SIG-M5 treated with dmso at 0.1 percent for 504 hours (cell line): ENCODE measurements around the gene MSANTD2.

Experiments
- DNase-seq: peaks from one replicate; lab custom pipeline; 2025; ENCODE audit not compliant: unreplicated experiment; lab: John Stamatoyannopoulos, UW

Gene MSANTD2

DNA sequence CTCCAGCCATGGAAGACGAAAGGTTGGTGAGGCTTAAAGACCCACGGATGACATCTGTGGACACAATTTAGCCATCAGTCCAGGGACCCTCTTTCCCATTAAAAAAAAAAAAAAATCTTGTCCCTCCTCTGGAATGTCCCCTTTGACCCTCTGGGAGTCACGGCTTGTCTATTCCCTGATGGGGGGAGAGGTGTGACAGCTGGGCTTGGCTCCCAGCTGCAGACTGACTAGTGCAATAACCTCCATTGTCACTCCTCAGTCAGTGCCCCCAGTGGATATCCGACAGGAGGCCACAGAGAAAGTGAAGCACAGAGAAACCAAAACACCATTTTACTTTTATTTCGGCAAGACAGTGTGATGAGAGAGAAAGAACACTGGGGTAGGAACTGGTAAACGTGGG lies 45.5 kb downstream of the MSANTD2 start:
- no peak for DNase-seq

DNA sequence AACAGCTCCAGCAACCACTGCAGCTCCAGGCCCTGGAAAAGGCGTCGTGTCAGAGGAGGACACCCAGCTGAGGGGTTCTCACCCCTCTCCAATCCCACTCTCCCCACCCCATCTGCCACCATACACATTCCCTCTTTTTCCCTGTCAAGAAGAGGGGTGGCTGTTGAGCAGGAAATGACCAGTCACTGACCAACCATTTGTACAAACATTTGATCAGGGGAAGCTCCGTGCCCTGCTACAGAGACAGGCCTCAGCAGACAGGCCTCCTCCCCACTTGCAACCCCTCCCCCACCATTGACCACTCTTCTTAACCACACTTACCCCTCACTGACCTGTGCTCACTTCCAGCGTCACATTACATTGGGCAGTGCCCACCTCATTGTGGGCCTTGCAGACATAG lies 45.9 kb downstream of the MSANTD2 start:
- DNase-seq: no peak

GRCh38 chr11:124753624-124754023 lies 46.6 kb downstream of the MSANTD2 start:
- no peak for DNase-seq

DNA sequence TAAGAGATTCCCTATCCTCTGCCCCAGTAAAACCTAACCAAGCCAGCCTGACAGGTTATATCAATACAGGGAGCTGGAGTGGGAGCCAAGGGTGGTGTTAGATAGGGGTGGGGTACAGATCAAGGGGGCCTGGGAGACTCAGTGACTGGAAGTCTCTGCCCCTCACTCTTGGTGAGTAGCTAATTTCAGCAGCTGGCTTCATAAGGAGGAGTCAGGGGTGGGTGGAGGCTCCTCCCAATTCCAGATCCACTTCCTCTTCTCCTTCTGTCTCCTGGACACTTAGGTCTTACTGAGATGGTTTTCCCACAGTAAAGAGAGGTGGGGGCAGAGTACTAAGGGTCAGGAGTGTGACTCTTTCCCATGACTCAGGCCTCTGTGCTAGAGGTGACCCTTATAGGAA lies 47.0 kb downstream of the MSANTD2 start:
- no peak for DNase-seq

GRCh38 chr11:124752471-124753102 lies 47.6 kb downstream of the MSANTD2 start:
- no peak for DNase-seq

DNA sequence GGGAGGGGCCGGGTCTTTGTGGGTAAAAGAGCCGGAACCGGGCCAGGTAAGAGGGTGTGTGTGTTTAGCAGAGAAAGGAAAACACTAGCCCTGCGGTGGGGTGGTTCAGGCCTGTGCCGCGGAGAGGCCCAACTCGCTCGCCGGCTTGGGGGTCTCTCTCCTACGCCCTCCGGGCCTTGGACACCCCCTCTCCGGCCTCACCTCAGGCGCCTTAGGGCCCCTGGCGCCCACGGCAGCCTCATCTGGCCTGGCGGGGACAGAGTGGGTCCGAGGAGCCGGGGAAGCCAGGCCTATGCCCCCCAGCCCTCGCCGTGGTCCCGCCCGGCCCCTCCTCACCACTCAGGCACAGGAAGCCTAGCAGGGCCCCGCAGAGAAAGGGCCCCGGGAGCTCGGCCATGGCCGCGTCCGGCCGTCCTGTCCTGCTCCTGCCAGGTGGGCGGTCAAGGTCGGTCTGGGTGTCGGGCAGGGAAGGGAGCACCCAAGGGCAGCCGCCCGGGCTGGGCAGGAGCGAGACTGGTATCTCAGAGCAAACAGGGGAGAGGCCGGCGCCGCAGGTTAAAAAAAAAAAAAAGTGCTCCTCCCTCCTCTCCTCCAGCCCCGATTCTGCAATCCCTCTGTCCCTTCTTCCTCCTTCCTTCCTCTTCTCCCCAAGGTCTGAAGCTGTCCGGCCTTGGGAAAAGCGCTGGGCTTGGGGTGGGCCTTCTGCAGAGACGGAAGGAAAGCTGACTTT lies 48.3 kb downstream of the MSANTD2 start, which contains the start of gene VSIG2:
Gene VSIG2, minus strand, starts transcription at position 515 of the 730 bp plus-strand sequence. Its CDS starts 118 bp downstream, at position 397.
- DNase-seq: no peak

GRCh38 chr11:124751391-124751740 lies 48.8 kb downstream of the MSANTD2 start:
- no peak for DNase-seq

DNA sequence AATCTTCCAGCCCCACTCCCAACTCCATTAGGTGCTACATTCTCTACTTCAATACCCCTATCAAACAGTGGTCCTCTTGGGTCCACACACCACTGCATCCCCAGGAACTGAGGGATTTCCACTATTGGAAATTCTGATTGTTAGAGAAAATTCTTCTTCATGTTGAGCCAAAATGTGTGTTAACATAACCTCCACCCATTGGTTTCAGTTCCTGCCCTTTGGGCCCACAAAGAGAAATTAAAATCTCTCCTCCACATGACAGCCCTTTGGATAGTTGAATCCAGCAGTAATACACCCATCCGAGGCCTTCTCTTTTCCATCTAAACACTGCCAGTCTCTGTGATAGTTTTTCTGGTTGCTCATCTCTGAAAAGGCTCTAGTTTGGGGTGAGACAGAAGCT lies 50.3 kb downstream of the MSANTD2 start:
- DNase-seq: no peak

GRCh38 chr11:124748481-124749343 lies 51.5 kb downstream of the MSANTD2 start:
- DNase-seq: peak; percentile 23

GRCh38 chr11:124748100-124748418 lies 52.1 kb downstream of the MSANTD2 start:
- no peak for DNase-seq

DNA sequence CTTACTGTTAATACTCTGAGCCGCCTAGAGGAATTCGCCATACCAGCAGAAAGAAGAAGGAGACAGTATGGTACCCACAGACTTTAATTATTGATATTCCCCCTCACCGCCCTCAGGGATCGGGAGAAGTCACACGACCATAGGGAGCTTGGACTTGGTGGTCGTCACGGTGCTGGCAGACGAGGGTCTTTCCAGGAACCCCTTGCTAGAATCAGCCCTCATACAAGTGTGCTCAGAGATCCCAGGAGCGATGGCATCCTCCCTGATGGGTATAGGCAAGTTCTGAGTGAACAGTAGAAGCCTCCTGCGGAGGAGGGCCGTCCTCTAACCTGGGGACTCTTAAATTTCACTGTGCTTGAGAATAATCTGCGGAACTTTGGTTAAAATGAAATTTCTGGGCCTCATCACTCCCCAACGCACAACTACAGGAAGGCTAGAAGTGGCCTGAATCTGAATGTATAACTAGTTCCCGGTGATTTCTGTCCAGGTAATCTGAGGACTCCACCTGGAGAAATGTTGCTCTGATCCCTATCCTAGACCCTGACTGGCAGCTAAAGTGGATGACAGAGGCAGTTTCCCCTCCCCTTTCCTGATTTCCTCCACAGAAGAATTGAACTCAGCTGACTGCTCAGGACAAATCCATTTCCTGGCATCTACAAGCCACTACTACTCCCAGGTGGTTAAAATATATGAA lies 52.7 kb downstream of the MSANTD2 start:
- DNase-seq: no peak

DNA sequence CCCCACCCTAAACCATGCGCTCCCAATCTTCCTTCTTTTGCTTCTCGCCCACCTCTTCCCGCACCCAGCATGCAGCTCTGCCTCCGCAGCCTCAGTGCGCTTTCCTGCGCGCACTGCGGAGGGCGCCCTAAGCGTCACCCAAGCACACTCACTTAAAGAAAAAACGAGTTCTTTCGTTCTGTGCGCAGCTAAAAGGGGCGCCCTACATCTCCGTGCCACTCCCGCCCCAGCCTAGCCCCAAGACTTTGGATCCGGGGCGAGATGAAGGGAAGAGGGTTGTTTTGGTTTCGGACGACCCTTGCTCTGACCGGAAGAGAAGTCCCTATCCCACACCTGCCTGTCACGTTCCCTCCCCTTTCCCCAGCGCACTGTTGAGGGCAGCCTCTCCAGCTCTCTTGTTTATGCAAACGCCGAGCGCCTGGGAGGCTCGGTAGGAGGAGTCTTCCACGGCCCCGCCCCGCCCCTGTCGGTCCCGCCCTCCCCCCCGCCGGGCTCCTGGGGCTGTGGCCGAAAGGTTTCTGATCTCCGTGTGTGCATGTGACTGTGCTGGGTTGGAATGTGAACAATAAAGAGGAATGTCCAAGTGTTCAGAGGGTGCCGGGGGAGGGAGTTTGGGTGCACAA lies 53.5 kb downstream of the MSANTD2 start:
- peak; percentile 55 for DNase-seq

DNA sequence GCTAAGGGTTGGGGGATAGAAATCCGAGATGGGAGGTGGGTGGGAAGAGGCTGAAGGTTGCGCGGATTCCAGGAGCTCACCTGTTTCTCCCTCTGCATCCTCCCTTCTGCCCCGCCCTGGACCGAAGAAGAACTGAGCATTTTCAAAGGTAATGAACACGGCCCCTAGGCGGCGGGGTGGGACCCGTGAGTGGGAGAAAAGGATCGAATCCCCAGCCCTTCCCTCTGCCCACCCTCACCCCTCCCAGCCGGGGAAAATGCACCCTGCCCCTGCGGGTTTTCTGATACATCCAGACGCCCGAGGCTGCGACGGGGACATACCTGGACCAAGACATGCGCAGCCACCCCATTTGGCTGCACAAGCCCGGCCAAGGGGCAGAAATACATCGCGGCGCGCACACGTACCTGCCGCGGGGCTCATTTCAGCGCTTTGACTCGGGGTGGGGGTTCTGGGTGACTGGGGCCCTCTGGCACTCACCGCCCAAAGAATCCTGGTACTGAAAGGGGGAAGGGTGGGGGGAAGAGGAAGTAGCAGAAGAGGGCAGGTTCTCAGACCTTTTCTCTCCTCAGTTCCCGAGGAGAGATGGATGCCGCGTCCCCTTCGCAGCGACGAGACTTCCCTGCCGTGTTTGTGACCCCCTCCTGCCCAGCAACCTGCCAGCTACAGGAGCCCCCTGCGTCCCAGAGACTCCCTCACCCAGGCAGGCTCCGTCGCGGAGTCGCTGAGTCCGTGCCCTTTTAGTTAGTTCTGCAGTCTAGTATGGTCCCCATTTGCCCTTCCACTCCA lies 54.2 kb downstream of the MSANTD2 start:
- DNase-seq: peak; percentile 30

DNA sequence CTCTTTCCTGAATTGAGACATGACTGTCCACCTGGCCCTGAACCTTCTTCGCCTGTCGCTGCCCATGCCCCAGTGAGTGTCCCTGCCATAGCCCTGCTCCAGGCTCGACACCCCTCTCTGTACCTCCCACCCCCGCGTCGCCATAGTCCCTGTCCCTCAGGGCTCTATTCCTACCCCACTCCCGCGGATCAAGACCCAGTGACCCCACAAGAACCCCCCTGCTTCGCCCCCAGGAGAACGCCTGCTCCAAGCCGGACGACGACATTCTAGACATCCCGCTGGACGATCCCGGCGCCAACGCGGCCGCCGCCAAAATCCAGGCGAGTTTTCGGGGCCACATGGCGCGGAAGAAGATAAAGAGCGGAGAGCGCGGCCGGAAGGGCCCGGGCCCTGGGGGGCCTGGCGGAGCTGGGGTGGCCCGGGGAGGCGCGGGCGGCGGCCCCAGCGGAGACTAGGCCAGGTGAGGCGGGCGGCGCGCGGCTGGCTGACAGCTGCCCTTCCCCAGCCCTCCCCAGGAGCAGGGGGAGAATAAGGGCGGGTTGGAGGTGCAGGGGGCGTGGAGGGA lies 54.9 kb downstream of the MSANTD2 start:
- no peak for DNase-seq

GRCh38 chr11:124743050-124743449 lies 57.2 kb downstream of the MSANTD2 start:
- DNase-seq: no peak

GRCh38 chr11:124742555-124742954 lies 57.7 kb downstream of the MSANTD2 start:
- DNase-seq: no peak

- peak; percentile 59 for DNase-seq
Measured at GRCh38 chr11:124740277-124740882, 59.8 kb downstream of the MSANTD2 start.

GRCh38 chr11:124739479-124740276 lies 60.5 kb downstream of the MSANTD2 start, which contains the start of gene NRGN:
TSS of gene NRGN (plus strand) at chr11:124739942. CDS start at chr11:124740085, 143 bp downstream.
- DNase-seq: peak; percentile 78
